Stimulated activated CD4-positive, alpha-beta T cell treated with anti-CD3 and anti-CD28 coated beads, TNF-alpha, amount 100 ng/mL, for 24 hours (primary cell): ENCODE measurements around the gene SCGB2A2.

Experiments used
- DNase-seq, 3 experiments: peaks; one replicate each; pipeline ENCODE4 v3.0.0-alpha.2; 2020; ENCODE audit warnings: low read depth in 3 of 3

The SCGB2A2 gene

GRCh38 chr11:62306227-62306626, 36.3 kb downstream of the SCGB2A2 start:
- no peak for DNase-seq

GRCh38 chr11:62307950-62308349, 38.0 kb downstream of the SCGB2A2 start:
- DNase-seq = no peak

- DNase-seq = no peak
Measured at GRCh38 chr11:62309991-62310390, 40.0 kb downstream of the SCGB2A2 start.

- DNase-seq = no peak
Measured at GRCh38 chr11:62315431-62315830, 45.5 kb downstream of the SCGB2A2 start.

- no peak for DNase-seq
Measured at GRCh38 chr11:62322524-62322923, 52.6 kb downstream of the SCGB2A2 start.
